BLaER1 treated with 17β-estradiol and CSF1 and Interleukin-3, amounts not matched to agents 10 nM and 100 nM (cell line): ENCODE results near the gene NFKBIE.

ENCODE experiments used
- H3K27ac ChIP-seq, 11 experiments: shearing (Covaris generic); formaldehyde crosslinking; 2 replicates each; pipeline ENCODE4 v1.8.1; 2022
- H3K27me3 ChIP-seq, 11 experiments: shearing (Covaris generic); formaldehyde crosslinking; 2 replicates each; pipeline ENCODE4 v1.8.1; 2022
- H3K36me3 ChIP-seq, 11 experiments: shearing (Covaris generic); formaldehyde crosslinking; 2 replicates each; pipeline ENCODE4 v1.8.1; 2022
- H3K4me1 ChIP-seq, 10 experiments: shearing (Covaris generic); formaldehyde crosslinking; 2 replicates each; pipeline ENCODE4 v1.8.1; 2022
- H3K4me2 ChIP-seq, 11 experiments: shearing (Covaris generic); formaldehyde crosslinking; 2 replicates each; pipeline ENCODE4 v1.8.1; 2022
- H3K4me3 ChIP-seq, 10 experiments: shearing (Covaris generic); formaldehyde crosslinking; 2 replicates each; pipeline ENCODE4 v1.8.1; 2022
- H3K9ac ChIP-seq, 11 experiments: shearing (Covaris generic); formaldehyde crosslinking; 2 replicates each; pipeline ENCODE4 v1.8.1; 2022
- H3K9me3 ChIP-seq, 11 experiments: shearing (Covaris generic); formaldehyde crosslinking; replicated peaks in 1 of 11; 2 replicates each; pipeline ENCODE4 v1.8.1; 2022
- H4K20me1 ChIP-seq, 11 experiments: shearing (Covaris generic); formaldehyde crosslinking; 2 replicates each; pipeline ENCODE4 v1.8.1; 2022
- Cebpa-rat ChIP-seq, 11 experiments: shearing (Covaris generic); IDR thresholded peaks; 2 replicates each; pipeline ENCODE4 v1.8.1; 2022

The NFKBIE gene

GRCh38 chr6:44238687-44239350 is 26.5 kb downstream of the NFKBIE start:
- Histone ChIP-seq H3K27me3 (no peaks in the 10 kb centered on the region), H3K9me3 (no peaks in the 10 kb centered on the region), H3K4me1 (peaks cover 21 to 36% (median 30%) of the 10 kb centered on the region in 10 experiments), H3K27ac (no peak overlapping the region), H3K9ac (peak overlapping the region in 2 of 11 experiments; percentile 79 to 82; a peak in 2 of 22 replicates), H3K36me3 (peaks cover 0 to 21% (median 0%) of the 10 kb centered on the region in 11 experiments; a peak in 6 of 22 replicates), H3K4me2 (peak overlapping the region in 6 of 11 experiments; percentile 82 to 91 (median 88); a peak in 9 of 22 replicates), H3K4me3 (no peak overlapping the region), H4K20me1 (peaks cover 0 to 3% (median 0%) of the 10 kb centered on the region in 11 experiments; a peak in 1 of 22 replicates)
- no peak for TF ChIP-seq Cebpa-rat (IDR thresholded peaks at IDR 0.05)

- Histone ChIP-seq H3K36me3 (peaks cover 0 to 29% (median 4%) of the 10 kb centered on the region in 11 experiments; a peak in 11 of 22 replicates), H3K9ac (peak overlapping the region; percentile 68 to 85 (median 79)), H4K20me1 (peaks cover 0 to 8% (median 0%) of the 10 kb centered on the region in 11 experiments; a peak in 1 of 22 replicates), H3K27me3 (no peaks in the 10 kb centered on the region), H3K4me2 (peak overlapping the region; percentile 79 to 91 (median 87)), H3K9me3 (no peaks in the 10 kb centered on the region), H3K27ac (peak overlapping the region; percentile 60 to 88 (median 74); a peak in 21 of 22 replicates), H3K4me3 (peak overlapping the region; percentile 51 to 77 (median 64)), H3K4me1 (peaks cover 30 to 44% (median 39%) of the 10 kb centered on the region in 10 experiments)
- no peak for TF ChIP-seq Cebpa-rat (IDR thresholded peaks at IDR 0.05)
Measured at GRCh38 chr6:44237813-44238433, 27.4 kb downstream of the NFKBIE start.

- no peak for TF ChIP-seq Cebpa-rat (IDR thresholded peaks at IDR 0.05)
Measured at GRCh38 chr6:44237021-44237812, 28.1 kb downstream of the NFKBIE start.

GRCh38 chr6:44235891-44236516 is 29.3 kb downstream of the NFKBIE start:
- no peak overlapping the region for H3K9ac ChIP-seq
- peaks cover 41 to 63% (median 52%) of the 10 kb centered on the region in 10 experiments for H3K4me1 ChIP-seq
- no peaks in the 10 kb centered on the region for H3K27me3 ChIP-seq
- no peak overlapping the region for H3K4me2 ChIP-seq
- TF ChIP-seq Cebpa-rat (IDR thresholded peaks at IDR 0.05) = no peak
- H3K4me3 ChIP-seq = no peak overlapping the region
- H3K9me3 ChIP-seq = no peaks in the 10 kb centered on the region
- H4K20me1 ChIP-seq = peaks cover 0 to 14% (median 0%) of the 10 kb centered on the region in 11 experiments; a peak in 1 of 22 replicates
- H3K27ac ChIP-seq = no peak overlapping the region
- peaks cover 8 to 48% (median 23%) of the 10 kb centered on the region in 11 experiments; a peak in 20 of 22 replicates for H3K36me3 ChIP-seq

More at GRCh38 chr6:44237021-44237812, 28.1 kb downstream of the NFKBIE start:
- H4K20me1 ChIP-seq = peaks cover 0 to 9% (median 0%) of the 10 kb centered on the region in 11 experiments; a peak in 1 of 22 replicates
- peak overlapping the region; percentile 79 to 91 (median 87) for H3K4me2 ChIP-seq
- peak overlapping the region; percentile 68 to 85 (median 79) for H3K9ac ChIP-seq
- H3K9me3 ChIP-seq = no peaks in the 10 kb centered on the region
- no peaks in the 10 kb centered on the region for H3K27me3 ChIP-seq
- peaks cover 5 to 36% (median 11%) of the 10 kb centered on the region in 11 experiments; a peak in 20 of 22 replicates for H3K36me3 ChIP-seq
- peak overlapping the region; percentile 60 to 88 (median 74); a peak in 21 of 22 replicates for H3K27ac ChIP-seq
- H3K4me1 ChIP-seq = peaks cover 37 to 52% (median 45%) of the 10 kb centered on the region in 10 experiments
- H3K4me3 ChIP-seq = peak overlapping the region; percentile 51 to 77 (median 64)

- H3K4me2 ChIP-seq = peak overlapping the region in 5 of 11 experiments; percentile 35 to 80 (median 75); a peak in 5 of 22 replicates
- H3K4me1 ChIP-seq = peaks cover 41 to 63% (median 52%) of the 10 kb centered on the region in 10 experiments
- H3K27me3 ChIP-seq = no peaks in the 10 kb centered on the region
- peaks cover 10 to 55% (median 30%) of the 10 kb centered on the region in 11 experiments; a peak in 21 of 22 replicates for H3K36me3 ChIP-seq
- TF ChIP-seq Cebpa-rat (IDR thresholded peaks at IDR 0.05) = no peak
- H3K9ac ChIP-seq = peak overlapping the region in 5 of 11 experiments; percentile 13 to 42 (median 25); a peak in 4 of 22 replicates
- no peak overlapping the region for H3K4me3 ChIP-seq
- H3K27ac ChIP-seq = peak overlapping the region in 1 of 11 experiments; percentile 13; a peak in 2 of 22 replicates
- H3K9me3 ChIP-seq = no peaks in the 10 kb centered on the region
- H4K20me1 ChIP-seq = peaks cover 0 to 14% (median 0%) of the 10 kb centered on the region in 11 experiments; a peak in 2 of 22 replicates
Measured at GRCh38 chr6:44235269-44235668, 30.1 kb downstream of the NFKBIE start.

GRCh38 chr6:44234101-44235025 is 31.0 kb downstream of the NFKBIE start:
- peak overlapping the region in 9 of 11 experiments; percentile 13 to 67 (median 42); a peak in 12 of 22 replicates for H3K9ac ChIP-seq
- peak overlapping the region in 9 of 11 experiments; percentile 21 to 79 (median 67); a peak in 15 of 22 replicates for H3K27ac ChIP-seq
- no peaks in the 10 kb centered on the region for H3K27me3 ChIP-seq
- H3K4me2 ChIP-seq = peak overlapping the region; percentile 31 to 80 (median 52); a peak in 16 of 22 replicates
- no peaks in the 10 kb centered on the region for H3K9me3 ChIP-seq
- H3K36me3 ChIP-seq = peaks cover 10 to 65% (median 37%) of the 10 kb centered on the region in 11 experiments; a peak in 21 of 22 replicates
- peaks cover 41 to 63% (median 52%) of the 10 kb centered on the region in 10 experiments for H3K4me1 ChIP-seq
- no peak for TF ChIP-seq Cebpa-rat (IDR thresholded peaks at IDR 0.05)
- no peak overlapping the region for H3K4me3 ChIP-seq
- peaks cover 0 to 14% (median 0%) of the 10 kb centered on the region in 11 experiments; a peak in 2 of 22 replicates for H4K20me1 ChIP-seq

DNA sequence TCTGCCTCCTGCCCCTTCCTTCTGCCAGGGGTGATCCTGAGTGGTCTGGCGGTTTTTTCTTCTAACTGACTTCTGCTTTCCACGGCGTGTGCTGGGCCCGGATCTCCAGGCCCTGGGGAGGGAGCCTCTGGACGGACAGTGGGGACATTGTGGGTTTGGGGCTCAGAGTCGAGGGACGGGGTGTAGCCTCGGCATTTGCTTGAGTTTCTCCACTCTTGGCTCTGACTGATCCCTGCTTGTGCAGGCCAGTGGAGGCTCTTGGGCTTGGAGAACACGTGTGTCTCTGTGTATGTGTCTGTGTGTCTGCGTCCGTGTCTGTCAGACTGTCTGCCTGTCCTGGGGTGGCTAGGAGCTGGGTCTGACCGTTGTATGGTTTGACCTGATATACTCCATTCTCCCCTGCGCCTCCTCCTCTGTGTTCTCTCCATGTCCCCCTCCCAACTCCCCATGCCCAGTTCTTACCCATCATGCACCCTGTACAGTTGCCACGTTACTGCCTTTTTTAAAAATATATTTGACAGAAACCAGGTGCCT is 31.7 kb downstream of the NFKBIE start:
- Histone ChIP-seq H3K36me3 (peaks cover 10 to 72% (median 45%) of the 10 kb centered on the region in 11 experiments; a peak in 21 of 22 replicates), H4K20me1 (peaks cover 0 to 19% (median 0%) of the 10 kb centered on the region in 11 experiments; a peak in 7 of 22 replicates), H3K9ac (peak overlapping the region; percentile 7 to 67 (median 44); a peak in 17 of 22 replicates), H3K4me2 (peak overlapping the region; percentile 31 to 80 (median 52)), H3K9me3 (no peaks in the 10 kb centered on the region), H3K4me1 (peaks cover 41 to 63% (median 52%) of the 10 kb centered on the region in 10 experiments), H3K27me3 (no peaks in the 10 kb centered on the region), H3K4me3 (no peak overlapping the region), H3K27ac (peak overlapping the region in 10 of 11 experiments; percentile 21 to 79 (median 66); a peak in 19 of 22 replicates)
- no peak for TF ChIP-seq Cebpa-rat (IDR thresholded peaks at IDR 0.05)
